H1 (cell line): ENCODE data around the gene SLC9A3.

Experiments used
- ATF2 ChIP-seq: IDR thresholded peaks from 2 replicates; pipeline ENCODE4 v1.6.1; 2012; ENCODE audit warnings: low read length, inconsistent platforms
- CHD1 ChIP-seq: IDR thresholded peaks from 2 replicates; pipeline ENCODE4 v1.6.1; 2012; ENCODE audit warnings: low read depth, low read length, improper control_type of control experiment
- CTCF ChIP-seq, 3 experiments: IDR thresholded peaks; 1 replicate in 2 of 3; 2 replicates in 1 of 3; pipeline versions ENCODE4 v1.5.1 to v1.6.1; 2011; ENCODE audit warnings: low read length in 3 of 3, mild to moderate bottlenecking in 3 of 3, inconsistent platforms in 2 of 3, low read depth in 1 of 3, moderate library complexity in 1 of 3; ENCODE audit not compliant: insufficient read depth in 1 of 3; ENCODE audit errors: control extremely low read depth in 1 of 3
- FOSL1 ChIP-seq: IDR thresholded peaks from 2 replicates; pipeline ENCODE4 v1.6.1; 2011; ENCODE audit warnings: mild to moderate bottlenecking, low read depth, low read length, moderate library complexity; ENCODE audit not compliant: insufficient read depth
- GTF2F1 ChIP-seq: IDR thresholded peaks from 2 replicates; pipeline ENCODE4 v1.6.1; 2012; ENCODE audit warnings: low read depth, low read length, improper control_type of control experiment, borderline replicate concordance
- HDAC6 ChIP-seq: IDR thresholded peaks from one replicate; pipeline ENCODE4 v1.7.1; 2012; ENCODE audit warnings: low read depth, mild to moderate bottlenecking, inconsistent platforms, low read length, moderate library complexity
- MAX ChIP-seq: IDR thresholded peaks from 2 replicates; pipeline ENCODE4 v1.6.1; 2012; ENCODE audit warnings: inconsistent platforms
- POLR2A ChIP-seq, 2 experiments: IDR thresholded peaks; 1 replicate in 1 of 2; 2 replicates in 1 of 2; pipeline ENCODE4 v1.6.1; 2011; ENCODE audit warnings: low read depth in 2 of 2, low read length in 2 of 2, mild to moderate bottlenecking in 2 of 2; ENCODE audit errors: control extremely low read depth in 1 of 2
- RAD21 ChIP-seq, 2 experiments: IDR thresholded peaks in 1 of 2; conservative IDR thresholded peaks in 1 of 2; 2 replicates each; pipeline ENCODE4 v1.6.1; 2011; ENCODE audit warnings: low read depth in 2 of 2, low read length in 2 of 2, improper control_type of control experiment in 1 of 2, inconsistent platforms in 1 of 2, mild to moderate bottlenecking in 1 of 2, moderate library complexity in 1 of 2
- SAP30 ChIP-seq: fragments of 300-600 bp; sonication (generic); IDR thresholded peaks from 2 replicates; pipeline ENCODE4 v1.7.1; 2012; ENCODE audit warnings: low read length, moderate library complexity, mild to moderate bottlenecking, inconsistent platforms; ENCODE audit not compliant: insufficient read depth, insufficient replicate concordance
- SIN3A ChIP-seq, 2 experiments: IDR thresholded peaks in 1 of 2; conservative IDR thresholded peaks in 1 of 2; 2 replicates each; pipeline ENCODE4 v1.6.1; 2011 to 2012; ENCODE audit warnings: low read length in 2 of 2, improper control_type of control experiment in 1 of 2, low read depth in 1 of 2, mild to moderate bottlenecking in 1 of 2
- SP1 ChIP-seq: IDR thresholded peaks from 2 replicates; pipeline ENCODE4 v1.6.1; 2011; ENCODE audit warnings: low read depth, low read length

- TF ChIP-seq ATF2, result no peak
- no peak for TF ChIP-seq POLR2A (IDR thresholded peaks at IDR 0.05; ENCODE audit: control extremely low read depth in 1 of 2, low read depth in 2 of 2, low read length in 2 of 2)
- TF ChIP-seq CTCF (IDR thresholded peaks at IDR 0.05; ENCODE audit: control extremely low read depth in 1 of 3, insufficient read depth in 1 of 3, low read depth in 1 of 3, low read length in 3 of 3), result no peak
- no peak for TF ChIP-seq MAX
- no peak for TF ChIP-seq SP1
- TF ChIP-seq FOSL1, result no peak
- TF ChIP-seq SIN3A (conservative IDR thresholded peaks at IDR 0.05 in 1 of 2, IDR thresholded peaks at IDR 0.05 in 1 of 2; ENCODE audit: low read depth in 1 of 2, low read length in 2 of 2), result no peak
- no peak for TF ChIP-seq GTF2F1
- TF ChIP-seq HDAC6, result no peak
- no peak for TF ChIP-seq SAP30
- TF ChIP-seq CHD1, result no peak
- TF ChIP-seq RAD21 (IDR thresholded peaks at IDR 0.05 in 1 of 2, conservative IDR thresholded peaks at IDR 0.05 in 1 of 2; ENCODE audit: low read depth in 2 of 2, low read length in 2 of 2), result no peak
These were observed 85.1 kb downstream of the SLC9A3 start for GRCh38 chr5:439181-439580.
